Neural progenitor cell (in vitro differentiated cells): Measurements from ENCODE around the gene TTC23L.

ENCODE experiments used
- CTCF ChIP-seq: fragments of 200-600 bp; sonication (generic); IDR thresholded peaks from 2 replicates; pipeline ENCODE4 v1.5.1; 2017; ENCODE audit warnings: antibody characterized with exemption, mild to moderate bottlenecking
- EZH2 ChIP-seq: fragments of 200-600 bp; sonication (generic); IDR thresholded peaks from 2 replicates; pipeline ENCODE4 v1.6.1; 2017; ENCODE audit warnings: antibody characterized with exemption, mild to moderate bottlenecking, moderate library complexity
- EZH2phosphoT487 ChIP-seq: fragments of 200-600 bp; sonication (generic); IDR thresholded peaks from 2 replicates; pipeline ENCODE4 v1.6.1; 2017; ENCODE audit warnings: antibody characterized with exemption

GRCh38 chr5:34791761-34792244 lies 47.2 kb upstream of the TTC23L start:
- no peak for TF ChIP-seq EZH2
- no peak for TF ChIP-seq CTCF
- TF ChIP-seq EZH2phosphoT487, result no peak
